Activated CD4-positive, alpha-beta memory T cell treated with anti-CD3 and anti-CD28 coated beads for 36 hours (primary cell): ENCODE measurements around the gene ACAA2. TPM values are rescaled to one million over a fixed set of nuclear protein-coding genes. Genes with fewer than 3 reads are reported as not detected.
"Not testable (repeated sequence)": the region's sequence is repeated elsewhere in the genome, so short reads cannot be mapped to it uniquely, and the experiment has no call there.

Experiments
- CTCF ChIA-PET: fragments of 350-600 bp; sonication (Branson Sonifier 250); formaldehyde crosslinking; loops from one replicate; lab custom pipeline; 2021; ENCODE audit warnings: antibody characterized with exemption, inconsistent platforms; lab: Charles Lee
- POLR2A ChIA-PET: fragments of 350-600 bp; sonication (Branson Sonifier 250); formaldehyde crosslinking; loops from one replicate; lab custom pipeline; 2021; ENCODE audit warnings: antibody characterized with exemption; lab: Charles Lee
- DNase-seq: peaks from one replicate; pipeline ENCODE4 v3.0.0-alpha.2; 2020
- H3K27ac Mint-ChIP-seq: one replicate; pipeline ENCODE4 v1.8.0; 2021; ENCODE audit warnings: mixed read lengths
- H3K27me3 Mint-ChIP-seq: one replicate; pipeline ENCODE4 v1.8.0; 2021; ENCODE audit warnings: mixed read lengths
- H3K36me3 Mint-ChIP-seq: one replicate; pipeline ENCODE4 v1.8.0; 2021; ENCODE audit warnings: mixed read lengths
- H3K4me1 Mint-ChIP-seq: one replicate; pipeline ENCODE4 v1.8.0; 2021; ENCODE audit warnings: low read depth, mixed read lengths
- H3K4me3 Mint-ChIP-seq: one replicate; pipeline ENCODE4 v1.8.0; 2021; ENCODE audit warnings: mild to moderate bottlenecking, mixed read lengths
- H3K9me3 Mint-ChIP-seq: one replicate; pipeline ENCODE4 v1.8.0; 2021; ENCODE audit warnings: mixed read lengths
- intact Hi-C: fragments of 100-400 bp; cut with micrococcal nuclease; formaldehyde crosslinking; loops from one replicate; pipeline ENCODE4 v1.15.1; 2023
- total RNA-seq, 2 experiments: library from RNA; stranded (reverse); gene quantifications; one replicate each; pipeline ENCODE4 v1.2.3, GENCODE V29; 2021

ACAA2 gene
- total RNA-seq, 2 experiments from 2014 or later = 77.9 to 78.4 TPM

DNA sequence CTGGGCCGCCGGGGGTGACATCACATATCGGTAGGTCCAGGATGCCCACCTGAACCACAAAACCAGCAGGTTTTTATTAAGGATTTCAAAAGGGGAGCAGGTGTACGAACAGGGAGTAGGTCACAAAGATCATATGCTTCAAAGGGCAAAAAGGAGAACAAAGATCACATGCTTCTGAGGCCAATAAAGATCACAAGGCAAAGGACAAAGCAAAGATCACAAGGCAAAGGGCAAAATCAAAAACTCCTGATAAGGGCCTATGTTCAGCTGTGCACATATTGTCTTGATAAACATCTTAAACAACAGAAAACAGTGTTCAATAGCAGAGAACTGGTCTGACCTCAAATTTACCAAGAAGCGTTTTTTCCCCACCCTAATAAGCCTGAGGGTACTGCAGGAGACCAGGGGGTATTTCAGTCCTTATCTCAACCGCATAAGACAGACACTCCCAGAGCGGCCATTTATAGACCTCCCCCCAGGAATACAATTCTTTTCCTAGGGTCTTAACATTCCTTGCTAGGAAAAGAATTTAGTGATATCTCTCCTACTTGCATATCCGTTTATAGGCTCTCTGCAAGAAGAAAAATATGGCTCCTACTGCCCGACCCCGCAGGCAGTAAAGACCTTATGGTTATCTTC, 4.7 kb downstream of the ACAA2 start:
- H3K27me3 Mint-ChIP-seq, DNase-seq, POLR2A ChIA-PET, CTCF ChIA-PET, H3K27ac Mint-ChIP-seq, intact Hi-C loops, H3K4me3 Mint-ChIP-seq: not testable (repeated sequence)
- Mint-ChIP-seq H3K36me3 (peaks cover 22% of the 10 kb centered on the region), H3K4me1 (peaks cover 32% of the 10 kb centered on the region), H3K9me3 (peaks cover 23% of the 10 kb centered on the region)

DNA sequence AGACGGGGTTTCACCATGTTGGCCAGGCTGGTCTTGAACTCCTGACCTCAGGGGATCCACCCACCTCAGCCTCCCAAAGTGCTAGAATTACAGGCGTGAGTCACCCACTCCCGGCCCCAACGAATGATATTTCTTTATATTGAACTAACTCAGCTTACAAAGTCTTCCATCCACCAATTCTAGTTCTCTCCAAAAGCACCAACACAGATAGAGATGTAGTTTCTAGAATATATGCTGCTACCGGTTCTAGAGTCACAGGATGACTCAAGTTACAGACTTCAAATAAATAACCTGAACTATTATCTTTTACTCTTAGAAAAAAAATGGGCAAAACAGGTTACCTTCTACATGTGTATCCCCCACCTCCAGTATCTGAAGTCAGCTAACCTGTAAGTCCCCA, 9.2 kb downstream of the ACAA2 start:
- POLR2A ChIA-PET = no interaction called here
- Mint-ChIP-seq H3K4me1 (peaks cover 18% of the 10 kb centered on the region), H3K27me3 (no peaks in the 10 kb centered on the region), H3K4me3 (no peak overlapping the region), H3K9me3 (peaks cover 10% of the 10 kb centered on the region), H3K36me3 (peaks cover 25% of the 10 kb centered on the region), H3K27ac (no peak overlapping the region)
- peak; percentile 18 for DNase-seq
- intact Hi-C loops = no loop called here
- CTCF ChIA-PET = interaction anchor here (0.6 kb wide), 1 partner anchor 58 kb away, joined by 5 read pairs; no protein-coding TSS in a partner anchor

DNA sequence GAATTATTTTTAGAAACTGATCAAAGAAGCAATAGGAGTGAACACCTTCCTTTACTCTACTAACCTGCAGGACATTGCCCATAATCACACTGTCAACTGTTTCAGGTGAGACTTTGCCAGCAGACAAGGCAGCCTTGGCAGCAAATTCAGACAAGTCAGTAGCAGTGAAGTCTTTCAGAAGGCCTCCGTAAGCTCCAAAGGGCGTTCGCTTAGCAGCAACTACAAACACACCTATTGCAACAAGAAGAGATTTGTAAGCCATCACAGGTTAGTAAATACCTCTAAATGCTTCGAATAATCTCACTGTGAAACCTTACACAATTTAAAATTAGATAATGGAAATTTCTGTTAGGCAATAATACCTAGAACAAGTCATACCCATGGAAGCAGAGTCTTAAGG, 10.7 kb downstream of the ACAA2 start:
- H3K4me3 Mint-ChIP-seq = no peak overlapping the region
- H3K27me3 Mint-ChIP-seq = no peaks in the 10 kb centered on the region
- intact Hi-C loops = no loop called here
- no peak for DNase-seq
- ChIA-PET CTCF (no interaction called here), POLR2A (no interaction called here)
- H3K9me3 Mint-ChIP-seq = no peaks in the 10 kb centered on the region
- H3K27ac Mint-ChIP-seq = no peak overlapping the region
- peaks cover 17% of the 10 kb centered on the region for H3K36me3 Mint-ChIP-seq
- peaks cover 18% of the 10 kb centered on the region for H3K4me1 Mint-ChIP-seq

DNA sequence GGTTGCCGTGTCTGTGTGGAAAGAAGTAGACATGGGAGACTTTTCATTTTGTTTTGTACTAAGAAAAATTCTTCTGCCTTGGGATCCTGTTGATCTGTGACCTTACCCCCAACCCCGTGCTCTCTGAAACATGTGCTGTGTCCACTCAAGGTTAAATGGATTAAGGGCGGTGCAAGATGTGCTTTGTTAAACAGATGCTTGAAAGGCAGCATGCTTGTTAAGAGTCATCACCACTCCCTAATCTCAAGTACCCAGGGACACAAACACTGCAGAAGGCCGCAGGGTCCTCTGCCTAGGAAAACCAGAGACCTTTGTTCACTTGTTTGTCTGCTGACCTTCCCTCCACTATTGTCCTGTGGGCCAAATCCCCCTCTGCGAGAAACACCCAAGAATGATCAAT, 12.8 kb downstream of the ACAA2 start:
- POLR2A ChIA-PET, H3K4me3 Mint-ChIP-seq, CTCF ChIA-PET, H3K27me3 Mint-ChIP-seq, DNase-seq, H3K9me3 Mint-ChIP-seq, intact Hi-C loops, H3K27ac Mint-ChIP-seq: not testable (repeated sequence)
- H3K36me3 Mint-ChIP-seq = peaks cover 19% of the 10 kb centered on the region
- H3K4me1 Mint-ChIP-seq = peaks cover 24% of the 10 kb centered on the region

DNA sequence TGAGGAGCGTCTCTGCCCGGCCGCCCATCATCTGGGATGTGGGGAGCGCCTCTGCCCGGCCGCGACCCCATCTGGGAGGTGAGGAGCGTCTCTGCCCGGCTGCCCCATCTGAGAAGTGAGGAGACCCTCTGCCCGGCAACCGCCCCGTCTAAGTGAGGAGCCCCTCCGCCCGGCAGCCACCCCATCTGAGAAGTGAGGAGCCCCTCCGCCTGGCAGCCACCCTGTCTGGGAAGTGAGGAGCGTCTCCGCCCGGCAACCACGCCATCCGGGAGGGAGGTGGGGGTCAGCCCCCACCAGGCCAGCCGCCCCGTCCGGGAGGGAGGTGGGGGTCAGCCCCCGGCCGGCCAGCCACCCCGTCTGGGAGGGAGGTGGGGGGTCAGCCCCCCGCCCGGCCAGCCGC, 13.5 kb downstream of the ACAA2 start:
- POLR2A ChIA-PET, H3K4me3 Mint-ChIP-seq, H3K27ac Mint-ChIP-seq, H3K9me3 Mint-ChIP-seq, DNase-seq, CTCF ChIA-PET, H3K27me3 Mint-ChIP-seq, intact Hi-C loops: not testable (repeated sequence)
- Mint-ChIP-seq H3K36me3 (peaks cover 20% of the 10 kb centered on the region), H3K4me1 (peaks cover 20% of the 10 kb centered on the region)

DNA sequence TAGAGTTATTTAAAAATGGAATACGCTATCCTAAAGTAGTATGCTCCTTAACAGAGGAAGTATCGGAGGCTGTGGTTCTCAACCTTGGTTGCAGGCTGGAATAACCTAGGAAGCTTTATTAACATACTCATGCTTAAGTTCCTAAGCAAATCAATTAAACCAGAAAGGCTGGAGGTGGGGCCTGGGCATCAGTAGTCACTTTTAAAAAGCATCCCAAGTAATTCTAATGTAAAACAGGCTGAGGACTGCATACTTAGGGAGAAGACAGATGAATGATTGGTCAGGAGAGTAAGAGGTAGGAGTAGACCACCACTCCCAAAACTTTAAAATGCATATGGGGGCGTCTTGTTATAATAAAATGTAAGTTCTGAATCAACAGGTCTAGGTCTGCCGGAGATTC, 15.3 kb downstream of the ACAA2 start:
- H3K4me3 Mint-ChIP-seq = no peak overlapping the region
- no peaks in the 10 kb centered on the region for H3K27me3 Mint-ChIP-seq
- intact Hi-C loops = no loop called here
- POLR2A ChIA-PET = no interaction called here
- no peaks in the 10 kb centered on the region for H3K9me3 Mint-ChIP-seq
- no peak for DNase-seq
- CTCF ChIA-PET = no interaction called here
- peaks cover 19% of the 10 kb centered on the region for H3K36me3 Mint-ChIP-seq
- H3K27ac Mint-ChIP-seq = no peak overlapping the region
- peaks cover 12% of the 10 kb centered on the region for H3K4me1 Mint-ChIP-seq

DNA sequence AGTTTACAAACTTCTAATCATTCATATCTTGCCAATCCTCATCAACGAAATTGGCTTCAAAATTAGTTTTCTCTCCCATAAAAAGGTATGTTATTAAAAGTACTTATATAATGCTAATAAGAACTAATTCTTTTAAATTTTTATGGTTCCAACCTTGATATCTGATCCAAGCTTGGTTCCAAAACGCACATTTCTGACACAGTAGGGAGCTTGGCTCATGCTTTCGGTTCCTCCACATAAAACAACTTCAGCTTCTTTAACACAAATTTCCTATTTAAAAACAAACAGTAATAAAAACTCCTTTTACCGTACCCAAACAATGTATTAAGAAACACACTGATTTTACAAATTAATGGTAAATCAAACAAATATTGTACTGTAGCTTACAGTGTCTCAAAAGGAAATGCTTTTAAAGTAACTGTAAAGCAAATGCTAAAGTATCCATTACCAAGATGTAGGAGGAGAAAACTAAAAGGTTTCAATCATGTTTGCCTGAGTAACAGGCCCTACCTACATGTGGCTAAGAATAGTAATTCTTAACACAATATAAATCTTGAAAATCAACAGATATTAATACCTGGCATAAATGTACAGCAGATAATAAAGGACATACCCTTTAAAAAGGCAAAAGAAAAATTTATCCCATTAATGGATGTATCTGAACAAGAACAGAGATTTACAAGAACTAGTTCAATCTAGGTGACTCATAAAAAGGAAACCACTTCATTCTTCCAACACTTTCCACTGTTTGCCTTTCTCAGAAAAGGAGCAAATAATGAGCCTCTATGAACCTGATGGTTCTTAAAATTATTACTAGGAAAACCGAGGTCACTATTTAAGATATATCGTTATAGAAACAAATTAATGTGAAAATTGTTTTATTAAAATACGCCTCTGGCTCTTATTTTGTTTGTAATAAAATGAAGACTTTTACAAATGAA, 17.5 kb downstream of the ACAA2 start:
- peaks cover 12% of the 10 kb centered on the region for H3K4me1 Mint-ChIP-seq
- H3K36me3 Mint-ChIP-seq = peaks cover 22% of the 10 kb centered on the region
- H3K4me3 Mint-ChIP-seq = no peak overlapping the region
- ChIA-PET POLR2A (no interaction called here), CTCF (interaction anchor here (1.2 to 1.6 kb wide), 2 partner anchors 11 to 63 kb away, joined by 4 read pairs; no protein-coding TSS in a partner anchor)
- no peaks in the 10 kb centered on the region for H3K27me3 Mint-ChIP-seq
- DNase-seq = no peak
- H3K9me3 Mint-ChIP-seq = no peaks in the 10 kb centered on the region
- H3K27ac Mint-ChIP-seq = no peak overlapping the region
- intact Hi-C loops = loop anchor here (2.0 kb wide), 1 partner anchor 25 kb away; no protein-coding TSS in a partner anchor

DNA sequence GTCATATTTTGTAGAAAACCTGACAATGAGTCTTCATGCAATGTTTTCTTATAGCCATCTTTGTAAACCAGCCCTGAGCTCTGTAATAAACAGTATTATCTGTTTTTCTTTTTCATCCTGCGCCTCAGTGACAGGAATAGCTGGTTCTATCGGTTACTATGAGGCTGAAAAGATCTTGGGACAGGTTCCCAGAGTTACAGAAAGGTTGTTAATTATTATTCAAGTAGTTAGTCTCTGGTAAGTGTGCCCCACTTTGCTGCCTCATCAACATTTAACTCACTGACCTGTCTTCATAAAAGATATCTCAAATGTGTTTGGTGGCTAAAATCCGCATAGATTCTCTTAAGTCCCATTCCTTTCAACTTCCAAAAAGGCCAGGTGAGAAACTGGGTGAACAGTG, 18.6 kb downstream of the ACAA2 start:
- no peak overlapping the region for H3K27ac Mint-ChIP-seq
- H3K4me3 Mint-ChIP-seq = no peak overlapping the region
- peaks cover 29% of the 10 kb centered on the region for H3K36me3 Mint-ChIP-seq
- ChIA-PET CTCF (interaction anchor here (0.6 to 1.6 kb wide), 3 partner anchors 10 to 67 kb away, joined by 3 to 4 read pairs (median 3); no protein-coding TSS in a partner anchor), POLR2A (no interaction called here)
- no peaks in the 10 kb centered on the region for H3K9me3 Mint-ChIP-seq
- DNase-seq = no peak
- H3K27me3 Mint-ChIP-seq = no peaks in the 10 kb centered on the region
- H3K4me1 Mint-ChIP-seq = peaks cover 19% of the 10 kb centered on the region
- intact Hi-C loops = no loop called here

DNA sequence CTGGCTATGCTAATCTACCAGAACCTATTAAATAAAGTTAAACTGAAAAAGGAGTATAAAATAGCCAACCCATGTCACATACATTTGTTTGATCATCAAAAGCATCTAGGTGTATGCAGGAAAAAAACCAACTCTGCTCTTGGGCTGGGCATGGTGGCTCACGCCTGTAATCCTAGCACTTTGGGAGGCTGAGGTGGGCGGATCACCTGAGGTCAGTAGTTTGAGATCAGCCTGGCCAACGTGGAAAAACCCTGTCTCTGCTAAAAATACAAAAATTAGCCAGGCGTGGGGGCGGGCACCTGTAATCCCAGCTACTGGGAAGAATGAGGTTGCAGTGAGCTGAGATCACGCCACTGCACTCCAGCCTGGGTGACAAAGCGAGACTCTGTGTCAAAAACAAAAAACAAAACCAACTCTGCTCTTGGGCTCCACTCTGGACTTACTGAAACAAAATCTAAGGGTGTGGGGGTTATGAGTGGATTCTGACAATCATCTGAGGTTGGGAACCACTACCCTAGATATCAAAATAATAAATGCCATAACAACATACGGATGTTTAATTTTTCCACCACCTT, 23.7 kb downstream of the ACAA2 start:
- DNase-seq = peak; percentile 59
- Mint-ChIP-seq H3K4me1 (peaks cover 49% of the 10 kb centered on the region), H3K36me3 (peaks cover 36% of the 10 kb centered on the region), H3K27ac (peak overlapping the region; percentile 30)
- H3K9me3 Mint-ChIP-seq, H3K4me3 Mint-ChIP-seq, H3K27me3 Mint-ChIP-seq: not testable (repeated sequence)
- POLR2A ChIA-PET = interaction anchor here (0.6 kb wide), 1 partner anchor 7 kb away, joined by 4 read pairs; no protein-coding TSS in a partner anchor
- intact Hi-C loops = loop anchor here (2.0 kb wide), 1 partner anchor 23 kb away; the partner anchor contains the start of gene ACAA2
- CTCF ChIA-PET = interaction anchor here (1.4 kb wide), 1 partner anchor 72 kb away, joined by 3 read pairs; no protein-coding TSS in a partner anchor

DNA sequence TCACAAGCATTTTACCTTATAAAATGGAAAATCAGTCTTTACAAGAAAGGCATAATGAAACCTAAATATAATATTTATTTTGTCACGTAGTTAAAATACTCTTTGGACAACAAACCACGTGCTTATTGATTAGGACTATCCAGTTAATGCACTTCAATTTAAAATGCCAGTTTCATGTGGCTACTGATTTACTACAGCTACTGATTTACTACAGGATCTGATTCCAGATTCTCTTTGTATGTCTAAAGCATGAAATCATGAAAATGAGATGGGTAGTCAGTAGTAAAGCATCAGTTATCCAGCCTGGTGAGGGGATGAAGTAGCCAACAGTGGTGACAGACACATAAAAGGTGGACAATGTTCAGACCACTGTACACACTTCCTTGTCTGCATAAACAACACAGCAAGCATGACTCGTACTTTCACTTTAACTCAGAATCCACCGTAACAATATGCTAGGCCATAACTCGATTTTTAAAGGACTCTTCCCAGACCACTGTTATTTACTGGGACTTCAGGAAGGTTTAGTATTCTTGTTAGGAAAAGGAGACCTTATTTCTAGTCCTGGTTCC, 24.9 kb downstream of the ACAA2 start:
- Mint-ChIP-seq H3K4me1 (peaks cover 52% of the 10 kb centered on the region), H3K36me3 (peaks cover 40% of the 10 kb centered on the region), H3K9me3 (no peaks in the 10 kb centered on the region), H3K4me3 (peak overlapping the region; percentile 8), H3K27me3 (no peaks in the 10 kb centered on the region), H3K27ac (peak overlapping the region; percentile 24)
- intact Hi-C loops = loop anchor here (2.0 kb wide), 1 partner anchor 24 kb away; the partner anchor contains the start of gene ACAA2
- ChIA-PET POLR2A (no interaction called here), CTCF (interaction anchor here (0.6 kb wide), 1 partner anchor 1667 kb away, joined by 3 read pairs; no protein-coding TSS in a partner anchor)
- no peak for DNase-seq

DNA sequence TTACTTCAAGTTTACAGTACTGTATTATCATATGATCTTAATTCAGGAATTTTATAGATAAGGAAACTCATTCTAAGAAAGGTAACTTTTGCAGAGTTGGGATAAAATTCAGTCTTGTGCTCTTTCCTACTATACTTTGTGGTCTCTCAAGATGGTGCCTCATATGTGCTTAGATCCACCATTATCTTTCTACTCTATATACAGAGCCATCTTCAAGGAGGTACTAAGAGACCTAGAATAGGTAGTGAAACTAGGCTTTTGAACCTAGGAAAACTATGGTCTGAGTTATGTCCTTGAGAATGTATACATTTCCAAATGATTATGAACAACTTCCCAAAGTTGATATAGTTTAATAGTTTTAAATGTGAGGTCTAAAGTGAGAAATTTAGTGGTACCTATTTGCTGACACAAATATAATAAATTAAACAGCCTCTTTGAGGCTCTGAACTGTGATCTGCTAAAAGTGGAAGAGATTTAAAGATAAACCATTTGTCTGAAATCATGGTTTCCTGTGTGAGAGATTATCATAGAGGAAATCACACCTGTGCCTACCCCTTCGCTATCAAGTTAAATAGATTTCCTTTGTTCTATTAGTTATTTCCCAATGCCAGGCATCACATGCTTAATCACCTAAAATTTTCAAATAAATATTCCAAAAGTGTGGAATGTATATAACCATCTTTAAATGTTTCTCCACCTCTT, 27.2 kb downstream of the ACAA2 start:
- H3K9me3 Mint-ChIP-seq = no peaks in the 10 kb centered on the region
- no peak for DNase-seq
- intact Hi-C loops = no loop called here
- CTCF ChIA-PET = no interaction called here
- peaks cover 52% of the 10 kb centered on the region for H3K4me1 Mint-ChIP-seq
- POLR2A ChIA-PET = no interaction called here
- H3K4me3 Mint-ChIP-seq = no peak overlapping the region
- no peaks in the 10 kb centered on the region for H3K27me3 Mint-ChIP-seq
- H3K36me3 Mint-ChIP-seq = peaks cover 41% of the 10 kb centered on the region
- no peak overlapping the region for H3K27ac Mint-ChIP-seq
